Fibroblast of the aortic adventitia (primary cell): ENCODE results near the gene MRRF. TPM values are rescaled to one million over a fixed set of nuclear protein-coding genes. Genes with fewer than 3 reads are reported as not detected.

Experiments
- DNase-seq: peaks from one replicate; pipeline ENCODE4 v3.0.0-alpha.2; 2010; ENCODE audit warnings: low read depth
- H3K4me3 ChIP-seq: 2 replicates; pipeline ENCODE4 v1.5.1; 2011; ENCODE audit warnings: low read depth, mild to moderate bottlenecking, control low read depth, low read length, moderate library complexity
- CTCF ChIP-seq: IDR thresholded peaks from 2 replicates; pipeline ENCODE4 v1.5.1; 2011; ENCODE audit warnings: mild to moderate bottlenecking, low read length, control low read depth, inconsistent platforms; ENCODE audit not compliant: insufficient read depth
- total RNA-seq: library from RNA; depleted of rRNA; stranded (reverse); fragments of >200 nt; gene quantifications from 2 replicates; pipeline ENCODE4 v1.2.3, GENCODE V29; 2012; ENCODE audit warnings: low replicate concordance

The MRRF gene
- total RNA-seq, 1 donor = 40.0 TPM

GRCh38 chr9:122342323-122343050 lies 77.8 kb downstream of the MRRF start:
- TF ChIP-seq CTCF = no peak
- DNase-seq = no peak
- no peak overlapping the region for H3K4me3 ChIP-seq

DNA sequence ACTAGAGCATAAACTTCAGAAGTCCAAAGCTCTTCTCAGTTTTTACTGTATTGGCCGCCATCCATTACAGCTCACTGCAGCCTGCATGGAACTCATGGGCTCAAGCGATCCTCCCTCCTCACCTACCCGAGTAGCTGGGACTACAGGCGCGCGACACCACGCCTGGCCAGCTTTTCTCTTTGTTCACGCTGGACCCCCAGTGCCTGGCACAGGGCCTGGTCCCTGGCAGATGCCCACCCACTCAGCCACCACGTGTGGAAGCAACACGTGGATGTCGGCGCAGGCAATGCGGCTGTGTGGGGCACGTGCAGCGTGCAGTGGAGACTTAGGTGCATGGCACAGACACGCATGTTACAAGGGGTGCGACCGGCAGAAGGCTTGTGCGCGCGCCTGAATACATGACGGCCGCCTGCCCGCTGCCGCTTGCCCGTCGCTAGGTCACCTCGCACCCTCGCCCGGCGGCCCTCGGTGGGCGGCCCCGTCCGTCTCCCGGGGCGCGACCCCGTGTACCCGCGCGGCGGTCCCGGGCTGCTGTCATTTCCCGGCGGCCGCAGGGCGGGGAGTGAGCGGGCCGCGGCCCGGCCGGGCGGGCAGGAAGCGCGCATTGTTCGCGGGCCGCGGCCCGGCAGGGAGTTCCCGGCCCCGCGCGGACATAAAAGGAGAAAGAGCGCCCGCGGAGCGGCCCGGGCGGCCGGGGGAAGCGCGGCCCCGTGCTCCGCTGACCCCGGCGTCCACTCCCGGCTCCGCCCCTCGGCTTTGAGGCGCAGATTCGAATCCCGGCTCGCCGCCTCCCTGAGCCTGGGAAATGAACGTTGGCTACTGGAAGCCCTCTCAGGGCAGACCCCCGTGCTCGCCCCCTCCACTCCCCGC lies 82.0 kb downstream of the MRRF start:
- no peak for TF ChIP-seq CTCF
- H3K4me3 ChIP-seq = peak overlapping the region; percentile 54
- DNase-seq = no peak

DNA sequence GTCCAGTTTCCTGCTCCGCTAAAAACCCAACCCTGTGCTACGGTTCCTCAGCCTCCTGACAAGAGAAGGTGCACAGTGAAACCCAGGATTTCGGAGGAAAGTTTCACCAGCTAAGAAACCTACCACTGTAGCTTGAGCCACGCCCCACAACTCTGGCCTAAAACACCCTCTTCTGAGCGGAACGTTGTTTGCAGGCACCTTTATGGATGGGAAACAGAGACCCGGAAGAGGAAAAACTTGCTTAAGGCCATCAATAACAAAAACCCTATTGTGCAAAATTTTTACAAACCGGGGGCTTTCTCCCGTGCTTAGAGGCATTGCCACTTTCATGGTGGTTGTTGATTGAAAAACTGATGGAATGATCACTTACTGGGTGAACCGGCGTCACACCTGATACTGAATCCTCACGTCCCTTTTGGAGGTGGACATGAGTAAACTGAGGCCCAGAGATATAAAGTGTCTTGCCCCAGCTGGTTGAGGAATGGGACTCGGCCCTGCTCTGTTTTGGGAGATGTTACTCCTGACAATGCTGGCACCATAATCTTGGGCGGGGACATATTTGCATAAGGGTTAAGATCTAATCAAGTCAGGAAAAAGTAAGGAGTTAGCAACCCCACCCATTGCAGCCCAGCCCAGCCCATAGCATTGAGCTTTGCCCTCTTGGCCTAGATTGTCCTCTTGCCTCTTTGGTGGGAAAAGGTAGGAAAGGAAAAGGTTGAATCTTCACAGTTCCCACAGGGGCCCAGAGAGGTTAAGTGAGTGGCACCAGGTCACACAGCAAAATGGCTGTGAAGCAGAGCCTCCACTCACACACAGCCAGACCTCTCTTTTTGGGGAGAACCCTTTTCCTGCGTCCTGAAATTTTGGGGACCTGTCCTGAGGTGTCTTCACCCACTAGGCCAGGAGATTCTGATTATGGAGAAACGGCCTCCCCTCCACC lies 82.9 kb downstream of the MRRF start:
- peak overlapping the region; percentile 54 for H3K4me3 ChIP-seq
- DNase-seq = peak; percentile 48
- peak; percentile 0 for TF ChIP-seq CTCF

DNA sequence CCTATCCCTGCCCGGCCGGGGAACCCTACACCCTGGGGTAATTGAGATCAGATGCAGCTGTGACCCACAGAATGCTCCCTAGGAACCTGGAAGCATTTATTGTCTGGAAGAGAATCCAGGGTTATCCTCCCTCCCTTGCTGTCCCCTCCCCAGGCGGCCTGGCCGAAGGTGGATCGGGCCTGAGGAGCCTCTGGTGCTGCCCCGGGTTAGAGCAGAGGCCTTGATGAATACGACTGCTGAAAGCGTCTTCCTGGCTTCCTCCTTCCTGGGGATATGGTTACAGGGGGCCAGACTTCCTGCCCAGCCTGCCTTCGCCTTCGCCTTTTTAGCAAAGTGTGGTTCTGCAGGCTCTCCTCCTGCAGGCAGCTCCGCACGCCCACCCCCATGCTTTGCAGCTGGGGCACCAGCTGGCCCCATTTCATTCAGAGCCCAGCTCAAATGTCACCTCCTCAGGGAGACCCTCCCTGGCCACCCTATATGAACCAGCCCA lies 83.7 kb downstream of the MRRF start:
- TF ChIP-seq CTCF = no peak
- DNase-seq = no peak
- H3K4me3 ChIP-seq = no peak overlapping the region

DNA sequence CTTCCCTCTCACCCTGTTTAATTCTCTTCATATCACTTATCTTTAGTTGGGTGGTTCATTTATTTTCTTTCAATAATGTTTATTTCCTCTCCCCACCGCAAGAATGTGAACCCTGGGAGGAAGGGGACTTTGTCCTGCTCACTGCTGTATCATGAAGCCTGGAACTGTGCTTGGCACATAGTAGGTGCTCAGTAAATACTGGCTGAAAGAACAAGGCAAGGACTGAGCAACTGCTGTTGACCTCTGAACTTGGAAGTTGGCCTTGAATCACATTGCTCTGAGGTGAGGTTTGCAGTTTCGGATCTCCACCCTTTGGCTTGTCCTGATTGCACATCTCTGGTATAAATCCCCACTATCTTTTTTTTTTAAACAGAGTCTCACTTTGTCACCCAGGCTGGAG lies 84.1 kb downstream of the MRRF start:
- H3K4me3 ChIP-seq = no peak overlapping the region
- DNase-seq = no peak
- TF ChIP-seq CTCF = no peak

- no peak for DNase-seq
- H3K4me3 ChIP-seq = no peak overlapping the region
- TF ChIP-seq CTCF = no peak
These were observed 84.5 kb downstream of the MRRF start for GRCh38 chr9:122349201-122349600.
